ENCODE results near the gene ANGPTL4.
"Not testable (repeated sequence)": the region's sequence is repeated elsewhere in the genome, so short reads cannot be mapped to it uniquely, and the experiment has no call there.

The ANGPTL4 gene

GRCh38 chr19:8363803-8364771 lies at the start of gene ANGPTL4:
Gene ANGPTL4 (plus strand): TSS chr19:8364155. CDS start chr19:8364322, 167 bp downstream.
- DNase-seq: peak; percentile 60

GRCh38 chr19:8314981-8315640 lies 48.8 kb upstream of the ANGPTL4 start:
- not testable (repeated sequence) for DNase-seq

- no peak for DNase-seq
Observed at GRCh38 chr19:8316351-8317125, 47.4 kb upstream of the ANGPTL4 start.

- not testable (repeated sequence) for DNase-seq
Observed at GRCh38 chr19:8318835-8319234, 45.1 kb upstream of the ANGPTL4 start.

GRCh38 chr19:8319807-8320520 lies 44.0 kb upstream of the ANGPTL4 start:
- DNase-seq: no peak

- DNase-seq: peak; percentile 23
Observed at GRCh38 chr19:8320564-8321066, 43.3 kb upstream of the ANGPTL4 start.

GRCh38 chr19:8321067-8321985 lies 42.6 kb upstream of the ANGPTL4 start, which contains the start of the genes NDUFA7 and RPS28:
Gene NDUFA7 (minus strand): TSS chr19:8321375. CDS start chr19:8321358, 17 bp downstream.
Gene RPS28 (plus strand): TSS chr19:8321496. CDS start chr19:8321531, 35 bp downstream.
- peak; percentile 97 for DNase-seq

- peak; percentile 24 for DNase-seq
Observed at GRCh38 chr19:8321986-8322637, 41.8 kb upstream of the ANGPTL4 start.

- DNase-seq: no peak
Observed at GRCh38 chr19:8322638-8322997, 41.3 kb upstream of the ANGPTL4 start.

- DNase-seq: peak; percentile 28
Observed at GRCh38 chr19:8323781-8324185, 40.2 kb upstream of the ANGPTL4 start.

GRCh38 chr19:8324186-8325050 lies 39.5 kb upstream of the ANGPTL4 start:
- DNase-seq: peak; percentile 32

- DNase-seq: no peak
Observed at GRCh38 chr19:8325454-8325853, 38.5 kb upstream of the ANGPTL4 start.

GRCh38 chr19:8329996-8330395 lies 34.0 kb upstream of the ANGPTL4 start:
- DNase-seq: no peak

- no peak for DNase-seq
Observed at GRCh38 chr19:8331263-8331845, 32.6 kb upstream of the ANGPTL4 start.

- no peak for DNase-seq
Observed at GRCh38 chr19:8332976-8333766, 30.8 kb upstream of the ANGPTL4 start.

- DNase-seq: no peak
Observed at GRCh38 chr19:8333767-8334457, 30.0 kb upstream of the ANGPTL4 start.
